Middle frontal gyrus (tissue), 1 donor: ENCODE results near the gene HOXC9.

ENCODE experiments used
- DNase-seq: peaks from one replicate; pipeline ENCODE4 v3.0.0-alpha.2; 2015; ENCODE audit warnings: low spot score; ENCODE audit errors: extremely low spot score

Gene HOXC9

GRCh38 chr12:54001283-54002187 lies 1.6 kb downstream of the HOXC9 start:
- no peak for DNase-seq

- DNase-seq = no peak
Observed at GRCh38 chr12:54002278-54002914, 2.4 kb downstream of the HOXC9 start.

DNA sequence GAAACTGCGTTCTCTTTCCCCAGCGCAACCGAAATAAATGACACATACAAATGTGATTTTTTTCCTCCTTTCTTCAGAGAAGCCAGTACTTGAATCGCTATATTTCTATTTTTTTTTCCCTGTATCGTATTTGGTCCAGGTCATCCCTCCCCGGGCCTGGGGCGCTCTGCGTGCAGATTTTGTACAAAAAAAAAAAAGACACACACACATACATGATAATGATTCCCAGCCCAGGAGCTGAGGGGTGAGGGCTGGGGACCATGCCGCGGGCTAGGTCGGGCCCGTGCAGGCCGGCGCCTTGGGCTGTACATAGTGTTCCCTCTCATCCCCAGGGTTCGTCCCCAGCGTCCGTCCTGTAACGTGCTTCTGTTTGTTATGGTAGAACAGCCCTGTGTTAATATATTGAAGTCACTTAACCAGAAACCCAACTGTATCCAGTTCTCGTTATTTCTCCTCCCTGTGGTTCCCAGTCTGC lies 3.0 kb downstream of the HOXC9 start:
- no peak for DNase-seq

DNA sequence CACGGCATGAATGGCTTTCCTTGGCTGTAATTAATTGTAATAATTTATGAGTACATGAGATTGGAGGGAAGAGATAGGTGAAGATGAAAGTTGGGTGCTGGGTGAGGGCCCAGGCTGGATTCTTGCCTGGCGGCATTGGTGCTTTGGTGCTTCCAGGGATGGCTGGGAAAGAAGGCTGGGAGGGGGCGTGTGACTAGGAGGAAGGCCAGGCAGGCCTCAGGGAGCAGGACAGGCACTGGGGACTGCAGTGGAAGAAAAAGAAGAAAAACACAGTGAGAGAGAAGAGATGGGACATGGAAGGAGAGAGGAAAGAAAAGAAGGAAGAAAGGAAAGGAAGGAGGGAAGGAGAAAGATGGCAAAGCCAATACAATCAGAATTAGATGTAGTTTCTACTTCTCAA lies 3.7 kb downstream of the HOXC9 start:
- no peak for DNase-seq

- no peak for DNase-seq
Observed at GRCh38 chr12:54004063-54004840, 4.3 kb downstream of the HOXC9 start.

GRCh38 chr12:54004841-54005530 lies 5.0 kb downstream of the HOXC9 start:
- no peak for DNase-seq

GRCh38 chr12:54005531-54005852 lies 5.5 kb downstream of the HOXC9 start:
- no peak for DNase-seq

GRCh38 chr12:54005853-54006558 lies 6.0 kb downstream of the HOXC9 start:
- peak; percentile 55 for DNase-seq

- no peak for DNase-seq
Observed at GRCh38 chr12:54006559-54007220, 6.7 kb downstream of the HOXC9 start.

DNA sequence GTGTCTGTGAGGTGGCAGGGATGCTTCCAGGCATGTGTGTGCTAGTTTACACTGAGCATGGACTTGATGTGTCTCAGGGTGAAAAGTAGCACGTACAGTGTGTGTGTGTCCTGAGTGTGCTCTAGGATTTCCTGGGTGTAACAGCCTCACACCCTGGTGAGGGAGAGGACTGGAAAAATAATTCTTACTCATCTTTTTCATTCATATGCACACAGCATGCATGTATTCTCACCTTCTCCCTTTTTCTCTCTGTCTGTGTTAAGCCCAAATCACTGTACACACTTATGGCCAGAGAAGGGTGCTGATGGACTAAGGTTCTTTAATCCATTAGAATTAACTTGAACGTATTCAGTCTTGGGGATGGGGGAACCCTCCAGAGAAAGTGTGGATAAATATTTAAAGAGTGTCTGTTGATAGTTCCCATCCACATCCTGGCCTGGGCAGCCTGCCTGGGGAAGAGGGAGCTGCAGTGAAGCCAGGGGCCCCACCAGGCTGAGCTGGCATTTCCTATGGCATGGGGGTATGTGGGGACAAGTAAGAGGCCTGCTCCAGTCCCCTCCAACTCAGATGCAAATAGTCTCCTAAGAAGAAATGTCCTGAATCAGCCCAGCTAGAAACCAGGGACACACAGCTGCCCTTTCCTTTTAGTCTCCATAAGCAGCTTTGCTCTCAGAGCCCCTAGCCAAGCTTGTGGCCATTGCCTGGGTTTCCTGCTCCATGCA lies 7.7 kb downstream of the HOXC9 start:
- DNase-seq = no peak

DNA sequence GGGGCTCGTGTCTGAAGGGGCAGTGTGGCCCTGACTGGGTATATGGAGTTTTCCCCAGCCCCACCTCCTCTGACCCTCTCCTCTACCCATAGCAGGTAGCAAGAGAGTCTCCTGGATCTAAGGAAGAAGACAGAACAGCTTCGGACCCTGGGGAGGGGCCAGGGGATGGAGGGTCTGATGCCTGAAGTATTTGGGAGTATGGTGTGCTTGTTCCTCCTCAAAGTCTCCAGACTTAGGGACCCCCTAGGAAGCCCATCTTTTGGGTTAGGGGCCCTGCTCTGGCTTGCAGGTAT lies 8.2 kb downstream of the HOXC9 start:
- no peak for DNase-seq

GRCh38 chr12:54009171-54010052 lies 9.5 kb downstream of the HOXC9 start:
- no peak for DNase-seq

DNA sequence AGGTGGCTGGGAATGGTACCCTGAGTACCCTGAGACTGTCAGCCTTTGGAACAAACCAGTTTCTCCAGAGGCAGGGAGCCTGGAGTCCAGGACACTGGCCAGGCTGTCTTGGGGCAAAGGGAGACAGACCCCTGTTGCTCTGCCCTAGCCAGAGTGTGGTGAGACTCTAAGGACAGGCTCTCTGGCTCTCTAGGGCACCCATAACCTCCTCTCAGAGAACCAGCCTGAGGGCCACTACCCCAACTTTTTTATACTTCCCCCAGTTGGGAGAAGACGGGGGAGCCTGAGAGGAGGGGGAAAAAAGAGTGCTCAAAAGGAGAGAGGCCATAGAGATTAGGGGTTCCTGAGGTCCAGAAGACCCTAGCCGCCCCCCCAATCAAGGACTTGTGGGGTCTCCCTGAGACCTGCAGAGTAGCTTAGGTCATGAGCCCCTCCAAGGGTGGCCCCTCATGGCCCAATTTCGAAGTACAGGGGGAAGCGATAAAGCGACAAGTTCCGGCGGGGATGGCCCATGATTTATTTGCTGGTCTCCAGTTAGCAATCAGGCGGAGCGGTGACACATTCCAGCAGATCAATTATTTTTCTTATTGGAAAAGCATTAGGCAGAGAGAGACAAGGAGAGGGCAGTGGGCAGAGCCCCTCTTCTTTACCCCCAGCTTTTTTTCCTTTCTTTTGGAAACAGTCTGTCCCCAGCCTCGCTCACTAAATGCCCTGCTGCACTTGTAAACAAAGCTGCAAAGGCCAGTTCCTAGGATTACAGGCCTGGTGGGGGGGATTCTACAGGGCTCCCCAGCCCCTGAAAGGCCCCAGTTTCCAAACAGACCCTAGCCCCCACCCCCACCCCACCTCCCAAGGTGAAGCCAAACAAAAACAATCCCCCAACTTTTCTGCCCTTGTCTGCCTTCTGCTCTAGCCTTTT lies 10.4 kb downstream of the HOXC9 start:
- no peak for DNase-seq

- DNase-seq = no peak
Observed at GRCh38 chr12:54010972-54011664, 11.2 kb downstream of the HOXC9 start.

GRCh38 chr12:54011665-54012532 lies 11.9 kb downstream of the HOXC9 start:
- DNase-seq = no peak
